ENCODE results near the gene GPR156.
"Not testable (repeated sequence)": the region's sequence is repeated elsewhere in the genome, so short reads cannot be mapped to it uniquely, and the experiment has no call there.

GPR156 gene

GRCh38 chr3:120272286-120272685 lies 12.7 kb downstream of the GPR156 start:
- no peak for DNase-seq

- DNase-seq: no peak
Measured at GRCh38 chr3:120265989-120266388, 19.0 kb downstream of the GPR156 start.

GRCh38 chr3:120264963-120265362 lies 20.1 kb downstream of the GPR156 start:
- DNase-seq: no peak

GRCh38 chr3:120263792-120264191 lies 21.2 kb downstream of the GPR156 start:
- DNase-seq: no peak

GRCh38 chr3:120258009-120258408 lies 27.0 kb downstream of the GPR156 start:
- no peak for DNase-seq

GRCh38 chr3:120245386-120245785 lies 39.6 kb downstream of the GPR156 start:
- no peak for DNase-seq

- no peak for DNase-seq
Measured at GRCh38 chr3:120244834-120245225, 40.2 kb downstream of the GPR156 start.

- DNase-seq: no peak
Measured at GRCh38 chr3:120239644-120240043, 45.4 kb downstream of the GPR156 start.

- DNase-seq: no peak
Measured at GRCh38 chr3:120227710-120228347, 57.2 kb downstream of the GPR156 start.

GRCh38 chr3:120224237-120224636 lies 60.8 kb downstream of the GPR156 start:
- no peak for DNase-seq

- DNase-seq: no peak
Measured at GRCh38 chr3:120218981-120219380, 66.0 kb downstream of the GPR156 start.

- DNase-seq: not testable (repeated sequence)
Measured at GRCh38 chr3:120216633-120217032, 68.4 kb downstream of the GPR156 start.

GRCh38 chr3:120214176-120214575 lies 70.8 kb downstream of the GPR156 start:
- DNase-seq: no peak

GRCh38 chr3:120212505-120212904 lies 72.5 kb downstream of the GPR156 start:
- no peak for DNase-seq

- no peak for DNase-seq
Measured at GRCh38 chr3:120209425-120209824, 75.6 kb downstream of the GPR156 start.

GRCh38 chr3:120204338-120204737 lies 80.7 kb downstream of the GPR156 start:
- DNase-seq: no peak

- DNase-seq: no peak
Measured at GRCh38 chr3:120203621-120204020, 81.4 kb downstream of the GPR156 start.

GRCh38 chr3:120203016-120203415 lies 82.0 kb downstream of the GPR156 start:
- peak; percentile 22 for DNase-seq

GRCh38 chr3:120202363-120202762 lies 82.7 kb downstream of the GPR156 start:
- no peak for DNase-seq

GRCh38 chr3:120200493-120201235 lies 84.4 kb downstream of the GPR156 start:
- DNase-seq: no peak

GRCh38 chr3:120198305-120198878 lies 86.6 kb downstream of the GPR156 start:
- no peak for DNase-seq

- DNase-seq: no peak
Measured at GRCh38 chr3:120196812-120197211, 88.2 kb downstream of the GPR156 start.

GRCh38 chr3:120196333-120196732 lies 88.7 kb downstream of the GPR156 start:
- no peak for DNase-seq

GRCh38 chr3:120193554-120193953 lies 91.5 kb downstream of the GPR156 start:
- no peak for DNase-seq
